IPS DF 6.9 (cell line): Measurements from ENCODE around the gene SMIM1.

Experiments
- DNase-seq: peaks from one replicate; pipeline ENCODE4 v3.0.0-alpha.2; 2013; ENCODE audit warnings: low read depth, low spot score
- H3K27ac ChIP-seq: one replicate; pipeline ENCODE4 v1.5.1; 2013; ENCODE audit warnings: low read length, control low read depth
- H3K27me3 ChIP-seq: 2 replicates; pipeline ENCODE4 v1.6.1; 2013; ENCODE audit warnings: mild to moderate bottlenecking, low read length; ENCODE audit not compliant: control insufficient read depth, insufficient read depth
- H3K36me3 ChIP-seq: 2 replicates; pipeline ENCODE4 v1.6.1; 2013; ENCODE audit warnings: low read length; ENCODE audit not compliant: control insufficient read depth, insufficient read depth
- H3K4me1 ChIP-seq: 2 replicates; pipeline ENCODE4 v1.6.1; 2013; ENCODE audit warnings: low read length; ENCODE audit not compliant: control insufficient read depth, insufficient read depth
- H3K4me3 ChIP-seq: 2 replicates; pipeline ENCODE4 v1.5.1; 2013; ENCODE audit warnings: mild to moderate bottlenecking, low read length
- H3K9me3 ChIP-seq: 2 replicates; pipeline ENCODE4 v1.6.1; 2013; ENCODE audit warnings: low read length, inconsistent platforms; ENCODE audit not compliant: control insufficient read depth, insufficient read depth
- WGBS: extraction: QIAGEN DNeasy Blood & Tissue Kit; methylation state at CpG from one replicate; pipeline ENCODE4 v1.1.7; 2013; ENCODE audit warnings: mixed read lengths, missing lambda C conversion rate; ENCODE audit not compliant: insufficient read length, insufficient coverage; 5-methylcytosine and 5-hydroxymethylcytosine counted together

SMIM1 gene

DNA sequence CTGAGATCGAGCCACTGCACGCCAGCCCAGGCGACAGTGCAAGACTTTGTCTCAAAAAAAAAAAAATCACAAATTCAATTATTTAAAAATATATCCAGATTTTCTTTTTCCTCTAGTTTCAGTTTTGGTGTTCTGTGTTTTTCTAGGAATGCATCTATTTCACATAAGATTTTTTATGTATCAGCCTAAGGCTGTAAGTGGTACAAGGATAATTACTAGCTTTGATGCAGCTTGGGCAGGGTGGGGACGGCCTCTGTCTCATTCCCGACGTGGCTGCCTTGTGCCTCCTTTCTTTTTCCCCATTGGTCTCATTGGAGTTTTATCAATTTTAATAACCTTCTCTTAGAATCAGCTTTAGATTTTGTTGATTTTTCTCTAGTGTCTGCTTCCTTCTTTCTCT lies 13.4 kb upstream of the SMIM1 start:
- no peaks in the 10 kb centered on the region for H3K27me3 ChIP-seq
- no peaks in the 10 kb centered on the region for H3K36me3 ChIP-seq
- no peak overlapping the region for H3K27ac ChIP-seq
- no peaks in the 10 kb centered on the region for H3K4me1 ChIP-seq
- no peak for DNase-seq
- H3K4me3 ChIP-seq = no peak overlapping the region
- no peaks in the 10 kb centered on the region; the same call in 1 of the 2 replicates for H3K9me3 ChIP-seq
- no CpG with 5 or more reads among the region's 6 CpGs for WGBS

DNA sequence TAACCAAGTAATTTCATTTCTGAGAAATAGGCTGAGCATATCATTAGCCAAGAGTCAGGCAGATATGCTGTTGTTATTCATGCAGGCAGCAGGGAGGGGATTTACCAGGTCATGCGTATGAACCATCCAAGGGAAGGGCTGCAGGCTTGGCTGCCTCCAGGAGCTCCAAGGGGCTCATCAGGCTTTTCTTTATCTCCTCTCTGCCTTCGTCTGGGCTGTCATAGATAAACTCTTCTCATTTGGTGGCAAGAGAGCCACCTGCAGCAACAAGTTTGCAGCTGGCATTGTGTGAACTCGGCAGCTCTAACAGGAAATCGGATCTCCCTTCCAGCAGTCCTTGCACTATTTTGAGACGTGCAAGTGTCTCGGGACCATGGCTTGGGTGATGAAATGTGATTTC lies 12.8 kb upstream of the SMIM1 start:
- Histone ChIP-seq H3K4me3 (no peak overlapping the region), H3K27me3 (no peaks in the 10 kb centered on the region), H3K36me3 (no peaks in the 10 kb centered on the region), H3K9me3 (no peaks in the 10 kb centered on the region; the same call in 1 of the 2 replicates), H3K27ac (no peak overlapping the region), H3K4me1 (no peaks in the 10 kb centered on the region)
- no CpG with 5 or more reads among the region's 6 CpGs for WGBS
- no peak for DNase-seq

DNA sequence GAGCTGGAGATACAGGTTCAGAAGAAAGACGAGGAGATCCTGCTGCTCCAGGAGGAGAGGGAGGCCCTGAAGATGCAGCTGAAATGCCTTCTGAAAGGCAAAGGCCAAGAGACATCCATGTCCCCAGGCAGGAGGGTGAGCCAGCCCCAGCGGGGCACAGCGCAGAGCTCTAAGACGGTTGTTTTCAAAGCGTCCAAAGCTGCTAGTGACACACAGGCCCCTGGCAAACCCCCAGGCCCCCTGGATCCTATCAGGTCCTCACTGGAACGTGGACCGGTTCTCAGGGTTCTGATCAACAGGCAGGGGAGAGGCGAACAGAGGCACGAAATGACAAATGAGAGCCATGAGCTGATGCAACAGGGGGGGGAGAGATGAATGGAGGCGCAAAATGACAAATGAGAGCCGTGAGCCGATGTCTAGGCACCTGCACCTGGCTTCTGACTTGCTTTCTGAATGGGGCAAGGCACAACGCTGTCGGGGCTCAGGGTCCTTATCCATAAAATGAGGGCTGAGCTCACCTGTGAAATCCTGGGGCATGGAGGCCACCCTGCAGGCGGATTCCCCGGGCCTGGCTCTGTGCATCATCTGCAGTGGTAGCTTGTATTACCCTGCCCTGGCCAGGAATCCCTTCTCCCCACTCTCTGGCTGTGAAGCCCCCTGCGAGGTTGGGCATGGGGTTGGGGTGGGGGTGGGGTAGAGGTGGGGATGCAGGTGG lies 11.1 kb upstream of the SMIM1 start:
- no peak overlapping the region for H3K27ac ChIP-seq
- no peak overlapping the region for H3K4me3 ChIP-seq
- no peaks in the 10 kb centered on the region; the same call in 1 of the 2 replicates for H3K9me3 ChIP-seq
- H3K4me1 ChIP-seq = no peaks in the 10 kb centered on the region
- no CpG with 5 or more reads among the region's 17 CpGs for WGBS
- no peaks in the 10 kb centered on the region for H3K27me3 ChIP-seq
- no peak for DNase-seq
- no peaks in the 10 kb centered on the region for H3K36me3 ChIP-seq

DNA sequence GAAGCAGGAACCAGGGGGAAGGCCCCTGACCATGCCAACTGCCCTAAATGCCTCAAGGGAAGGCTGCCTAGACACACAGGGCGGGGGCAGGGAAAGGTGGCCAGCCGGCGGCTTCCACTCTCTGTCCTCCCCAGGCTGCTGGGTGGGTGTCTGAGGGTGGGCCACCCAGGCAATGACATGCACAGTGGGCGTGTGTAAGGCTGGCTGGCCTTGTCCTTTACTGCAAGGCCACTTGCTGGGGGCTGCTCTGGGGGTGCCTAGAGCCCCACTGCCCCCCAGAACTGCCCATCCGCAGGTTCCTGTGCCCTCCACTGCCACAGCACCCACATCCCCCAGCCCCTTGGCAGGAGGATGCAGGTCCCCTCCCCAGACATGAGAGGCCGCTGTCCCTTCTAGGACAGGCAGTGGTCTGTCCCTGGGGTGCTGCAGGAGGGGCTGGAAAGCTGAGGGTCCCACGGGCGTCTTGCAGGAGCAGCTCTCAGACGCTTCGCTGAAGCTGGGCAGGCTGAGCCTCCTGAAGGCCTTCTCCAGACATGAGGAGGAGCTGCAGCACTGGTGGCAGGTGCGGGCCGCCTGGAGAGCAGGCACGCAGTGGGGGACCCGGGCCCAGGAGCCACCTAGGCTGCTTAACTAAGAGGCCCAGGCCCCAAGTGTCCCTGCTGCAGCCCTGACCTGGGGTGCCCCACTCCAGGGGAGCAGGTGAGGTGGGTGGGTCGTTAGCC lies 10.2 kb upstream of the SMIM1 start:
- DNase-seq = no peak
- WGBS = no CpG with 5 or more reads among the region's 15 CpGs
- Histone ChIP-seq H3K36me3 (no peaks in the 10 kb centered on the region), H3K4me3 (no peak overlapping the region), H3K9me3 (no peaks in the 10 kb centered on the region; the same call in 1 of the 2 replicates), H3K4me1 (no peaks in the 10 kb centered on the region), H3K27ac (no peak overlapping the region), H3K27me3 (no peaks in the 10 kb centered on the region)

DNA sequence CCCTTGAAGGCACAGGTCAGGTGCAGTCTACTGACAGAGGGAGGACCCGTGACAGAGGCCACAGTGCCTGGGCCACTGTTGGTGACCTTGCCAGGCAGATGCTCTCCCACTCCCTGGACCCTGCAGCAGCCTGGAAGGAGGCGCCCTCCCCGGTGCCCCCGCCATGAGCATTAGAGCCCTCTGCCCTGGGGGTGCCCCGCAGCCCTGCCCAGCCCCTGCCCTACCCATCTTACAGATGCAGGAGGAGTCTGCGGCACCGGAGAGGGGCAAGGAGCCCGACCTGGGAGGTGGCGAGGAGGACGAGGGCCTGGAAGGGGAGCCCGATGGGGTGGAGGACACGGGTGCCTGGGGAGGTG lies 9.7 kb upstream of the SMIM1 start:
- Histone ChIP-seq H3K36me3 (no peaks in the 10 kb centered on the region), H3K9me3 (no peaks in the 10 kb centered on the region; the same call in 1 of the 2 replicates), H3K4me3 (no peak overlapping the region), H3K4me1 (no peaks in the 10 kb centered on the region), H3K27ac (no peak overlapping the region), H3K27me3 (no peaks in the 10 kb centered on the region)
- no peak for DNase-seq
- no CpG with 5 or more reads among the region's 12 CpGs for WGBS

DNA sequence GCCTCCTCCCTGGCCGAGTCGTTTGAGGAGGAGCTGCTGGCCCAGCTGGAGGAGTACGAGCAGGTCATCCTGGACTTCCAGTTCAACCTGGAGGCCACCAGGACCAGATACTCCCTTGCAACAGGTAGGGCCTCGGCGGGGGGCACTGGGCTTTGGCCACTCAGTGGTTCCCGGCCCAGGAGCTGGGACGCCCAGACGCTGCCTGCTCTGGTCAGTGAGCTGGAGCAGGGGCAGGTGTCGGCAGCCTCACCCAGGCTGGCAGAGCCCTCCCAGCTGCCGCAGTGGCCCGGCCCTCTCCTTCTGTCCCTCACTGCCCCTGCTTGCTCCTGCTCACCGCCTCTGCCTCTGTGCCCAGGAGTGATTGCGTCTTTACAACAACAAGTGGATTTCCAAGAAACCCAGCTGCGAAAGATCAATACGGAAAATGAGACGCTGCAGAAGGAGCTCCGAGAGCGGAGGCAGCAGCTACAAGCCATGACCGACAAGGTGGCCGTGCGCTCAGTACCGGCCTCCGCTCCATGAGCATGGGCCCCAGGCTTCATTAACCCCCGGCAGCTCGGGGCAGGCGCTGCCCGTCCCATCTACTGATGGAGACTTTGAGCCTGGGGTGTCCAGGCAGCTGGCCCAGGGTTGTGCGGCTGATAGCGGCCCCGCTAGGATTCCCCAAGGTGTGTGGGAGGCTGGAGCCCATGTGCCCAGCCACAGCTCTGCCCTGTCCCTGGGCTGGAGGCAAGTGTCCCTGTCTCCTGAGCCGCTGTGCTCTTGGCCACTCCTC lies 9.0 kb upstream of the SMIM1 start:
- H3K27me3 ChIP-seq = no peaks in the 10 kb centered on the region
- H3K36me3 ChIP-seq = no peaks in the 10 kb centered on the region
- H3K4me3 ChIP-seq = no peak overlapping the region
- WGBS = no CpG with 5 or more reads among the region's 31 CpGs
- H3K27ac ChIP-seq = no peak overlapping the region
- H3K4me1 ChIP-seq = no peaks in the 10 kb centered on the region
- no peaks in the 10 kb centered on the region; the same call in 1 of the 2 replicates for H3K9me3 ChIP-seq
- no peak for DNase-seq

DNA sequence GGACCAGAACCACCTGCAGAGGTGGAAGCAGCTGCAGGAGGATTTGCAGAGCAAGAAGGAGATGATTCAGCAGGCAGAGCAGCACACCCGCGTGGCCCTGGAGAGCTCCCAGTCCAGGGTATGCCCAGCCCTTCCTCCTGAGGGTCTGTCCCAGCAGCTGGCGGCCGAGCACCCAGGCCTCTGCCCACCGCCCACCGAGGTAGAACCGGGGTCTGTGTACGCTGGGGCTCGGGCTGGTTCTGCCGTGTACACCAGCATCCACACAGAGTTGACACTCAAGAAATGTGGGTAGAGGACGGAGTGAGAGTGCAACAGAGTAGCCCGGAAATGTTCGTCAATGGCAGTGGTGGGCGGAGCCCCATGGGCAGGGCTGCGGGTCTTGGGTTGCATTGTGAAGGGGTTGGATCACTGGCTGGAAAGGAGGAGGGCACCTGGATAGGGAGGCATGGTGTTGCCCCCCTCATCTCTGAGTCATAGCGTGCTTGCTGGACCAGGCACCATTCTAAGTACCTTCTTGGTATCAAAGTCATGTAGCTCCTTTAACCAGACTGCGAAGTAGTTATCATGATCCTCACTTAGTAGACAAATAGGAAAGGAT lies 5.1 kb upstream of the SMIM1 start:
- Histone ChIP-seq H3K4me3 (no peak overlapping the region), H3K27me3 (no peaks in the 10 kb centered on the region), H3K27ac (no peak overlapping the region), H3K9me3 (no peaks in the 10 kb centered on the region), H3K4me1 (peaks cover 3% of the 10 kb centered on the region; the same call in 1 of the 2 replicates), H3K36me3 (no peaks in the 10 kb centered on the region)
- WGBS = no CpG with 5 or more reads among the region's 17 CpGs
- no peak for DNase-seq

DNA sequence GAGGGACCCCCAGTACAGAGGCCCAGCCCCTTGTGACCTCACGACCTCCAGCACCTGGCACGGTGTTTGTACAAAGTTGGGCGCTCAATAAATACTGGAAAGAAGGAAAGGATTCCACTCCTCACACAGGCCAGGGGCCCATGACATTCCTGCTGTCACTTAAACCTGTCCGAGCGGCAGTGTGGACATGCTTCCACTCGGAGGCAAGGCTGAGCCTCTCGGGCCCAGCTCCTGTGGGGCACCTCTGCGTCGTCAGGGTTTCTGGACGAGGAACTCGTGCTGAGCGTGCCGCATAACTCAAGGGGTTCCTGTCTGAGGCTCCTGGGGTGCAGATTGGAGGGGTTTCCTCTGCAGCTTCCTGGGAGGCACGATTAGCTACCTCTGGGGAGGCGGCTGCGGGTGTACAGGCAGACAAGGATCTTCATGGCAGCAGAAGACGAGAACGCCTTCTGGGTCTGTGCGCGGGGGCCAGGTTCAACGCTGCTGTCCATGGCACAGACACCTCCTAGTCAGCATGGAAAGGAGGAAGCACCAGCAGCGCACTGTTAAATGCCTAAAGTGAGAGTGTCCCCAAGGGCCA lies 3.6 kb upstream of the SMIM1 start:
- WGBS = no CpG with 5 or more reads among the region's 22 CpGs
- Histone ChIP-seq H3K4me3 (no peak overlapping the region), H3K27me3 (no peaks in the 10 kb centered on the region), H3K36me3 (no peaks in the 10 kb centered on the region), H3K4me1 (peaks cover 7% of the 10 kb centered on the region; the same call in 1 of the 2 replicates), H3K27ac (no peak overlapping the region), H3K9me3 (no peaks in the 10 kb centered on the region)
- no peak for DNase-seq

DNA sequence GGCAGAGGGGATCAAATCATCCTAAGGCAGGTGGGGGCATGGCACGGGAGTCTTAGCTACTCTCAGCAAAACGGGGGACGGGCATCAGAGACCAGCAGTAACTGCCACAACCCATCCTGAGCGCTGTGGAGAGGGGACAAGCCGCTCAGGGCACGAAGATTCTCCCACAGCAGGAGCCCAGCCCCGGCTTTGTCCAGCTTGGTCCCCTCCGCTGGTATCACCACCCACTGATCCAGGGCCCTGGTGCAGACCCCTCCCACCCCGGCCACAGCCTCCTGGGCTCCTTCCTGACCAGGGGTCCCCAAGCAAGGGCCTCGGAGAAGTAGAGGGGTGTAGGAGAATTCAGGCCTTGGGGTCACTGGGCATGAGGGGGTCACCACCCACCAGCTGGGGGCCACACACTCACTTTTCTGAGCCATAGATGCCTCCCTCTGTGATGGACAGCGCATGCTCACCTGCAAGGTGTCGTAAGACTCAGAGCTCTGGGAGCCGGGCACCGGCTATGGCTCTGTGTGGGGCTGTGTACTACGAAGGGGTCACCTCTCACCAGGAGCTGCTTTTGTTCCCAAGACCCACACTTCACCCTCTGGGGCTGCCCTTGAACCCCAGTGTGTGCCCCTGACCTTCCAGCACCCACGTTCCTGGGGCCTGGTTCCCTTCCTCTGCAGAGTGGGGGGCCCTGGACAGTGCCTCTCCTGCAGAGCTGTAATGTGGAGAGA lies 2.3 kb upstream of the SMIM1 start:
- no peak overlapping the region for H3K4me3 ChIP-seq
- no peaks in the 10 kb centered on the region for H3K36me3 ChIP-seq
- no peak overlapping the region for H3K27ac ChIP-seq
- no peaks in the 10 kb centered on the region for H3K27me3 ChIP-seq
- no CpG with 5 or more reads among the region's 16 CpGs for WGBS
- H3K4me1 ChIP-seq = peaks cover 8% of the 10 kb centered on the region
- DNase-seq = no peak
- no peaks in the 10 kb centered on the region for H3K9me3 ChIP-seq
